ENCODE results near the gene DMRTA2. TPM values are rescaled to one million over a fixed set of nuclear protein-coding genes. Genes with fewer than 3 reads are reported as not detected.

The DMRTA2 gene
- total RNA-seq, 4 donors from 2014 or later: not detected

GRCh38 chr1:50369830-50370229 lies 53.4 kb downstream of the DMRTA2 start:
- no peak for DNase-seq
- H3K4me3 ChIP-seq: no peak overlapping the region

GRCh38 chr1:50369008-50369634 lies 54.1 kb downstream of the DMRTA2 start:
- no peak overlapping the region for H3K4me3 ChIP-seq
- H3K27me3 ChIP-seq: no peaks in the 10 kb centered on the region
- H3K27ac ChIP-seq: no peak overlapping the region
- H3K36me3 ChIP-seq: no peaks in the 10 kb centered on the region
- peaks cover 0 to 7% (median 0%) of the 10 kb centered on the region in 4 donors for H3K4me1 ChIP-seq
- TF ChIP-seq POLR2A (IDR thresholded peaks at IDR 0.05) (no peak), CTCF (IDR thresholded peaks at IDR 0.05) (no peak)
- no peaks in the 10 kb centered on the region for H3K9me3 ChIP-seq
- no peak for DNase-seq

More at GRCh38 chr1:50369830-50370229, 53.4 kb downstream of the DMRTA2 start:
- no peaks in the 10 kb centered on the region for H3K36me3 ChIP-seq
- H3K4me1 ChIP-seq: peaks cover 0 to 7% (median 0%) of the 10 kb centered on the region in 4 donors
- H3K27ac ChIP-seq: no peak overlapping the region
- no peaks in the 10 kb centered on the region for H3K27me3 ChIP-seq
- no peaks in the 10 kb centered on the region for H3K9me3 ChIP-seq
- no peak for TF ChIP-seq POLR2A (IDR thresholded peaks at IDR 0.05)

- DNase-seq: peak; percentile 17 to 67 (median 55)
- Histone ChIP-seq H3K4me1 (peaks cover 0 to 7% (median 0%) of the 10 kb centered on the region in 4 donors), H3K27me3 (no peaks in the 10 kb centered on the region)
Measured at GRCh38 chr1:50368179-50369007, 54.9 kb downstream of the DMRTA2 start.

More at GRCh38 chr1:50368179-50369007, 54.9 kb downstream of the DMRTA2 start:
- TF ChIP-seq CTCF (IDR thresholded peaks at IDR 0.05) (peak in 4 of 6 experiments; percentile 62 to 78 (median 69)), POLR2A (IDR thresholded peaks at IDR 0.05) (no peak)
- Histone ChIP-seq H3K4me3 (no peak overlapping the region), H3K27ac (no peak overlapping the region), H3K9me3 (no peaks in the 10 kb centered on the region), H3K36me3 (no peaks in the 10 kb centered on the region)
